Activated CD4-positive, alpha-beta T cell treated with anti-CD3 and anti-CD28 coated beads, Interleukin-2, amount 50 U/mL, for 48 hours (primary cell): ENCODE data around the gene ABCD4.
A peak's percentile ranks its signal among the peaks of the same experiment; 100 is the strongest.
"Not testable (repeated sequence)": the region's sequence is repeated elsewhere in the genome, so short reads cannot be mapped to it uniquely, and the experiment has no call there.

Source experiments
- DNase-seq, 2 experiments: peaks; one replicate each; pipeline ENCODE4 v3.0.0-alpha.2; 2020

Gene ABCD4

GRCh38 chr14:74302634-74303569 lies at the start of gene ABCD4:
Gene ABCD4 (minus strand): TSS chr14:74302934. CDS start chr14:74302912, 22 bp downstream.
- peak; percentile 89 to 93 for DNase-seq

GRCh38 chr14:74350928-74351323 lies 48.2 kb upstream of the ABCD4 start:
- no peak for DNase-seq

GRCh38 chr14:74350211-74350927 lies 47.6 kb upstream of the ABCD4 start:
- no peak for DNase-seq

- DNase-seq: no peak
These were observed 47.0 kb upstream of the ABCD4 start for GRCh38 chr14:74349757-74350156.

GRCh38 chr14:74348735-74349463 lies 46.2 kb upstream of the ABCD4 start:
- DNase-seq: no peak

GRCh38 chr14:74348241-74348734 lies 45.6 kb upstream of the ABCD4 start, which contains the start of gene VRTN:
Gene VRTN (plus strand): TSS chr14:74348471. CDS start chr14:74356784, 8,313 bp downstream.
- no peak for DNase-seq

GRCh38 chr14:74347795-74348100 lies 45.0 kb upstream of the ABCD4 start:
- DNase-seq: no peak

- DNase-seq: no peak
These were observed 44.5 kb upstream of the ABCD4 start for GRCh38 chr14:74347097-74347794.

GRCh38 chr14:74346341-74346740 lies 43.6 kb upstream of the ABCD4 start:
- DNase-seq: no peak

GRCh38 chr14:74333909-74334308 lies 31.2 kb upstream of the ABCD4 start:
- no peak for DNase-seq

- not testable (repeated sequence) for DNase-seq
These were observed 27.3 kb upstream of the ABCD4 start for GRCh38 chr14:74329950-74330552.

GRCh38 chr14:74326369-74327152 lies 23.8 kb upstream of the ABCD4 start:
- DNase-seq: no peak

- DNase-seq: no peak
These were observed 22.7 kb upstream of the ABCD4 start for GRCh38 chr14:74325446-74325845.

GRCh38 chr14:74324931-74325361 lies 22.2 kb upstream of the ABCD4 start:
- no peak for DNase-seq

- DNase-seq: no peak
These were observed 11.8 kb upstream of the ABCD4 start for GRCh38 chr14:74314576-74314975.

GRCh38 chr14:74313601-74314000 lies 10.9 kb upstream of the ABCD4 start:
- DNase-seq: no peak

- no peak for DNase-seq
These were observed 9.4 kb upstream of the ABCD4 start for GRCh38 chr14:74312161-74312560.

GRCh38 chr14:74309125-74310022 lies 6.6 kb upstream of the ABCD4 start:
- no peak for DNase-seq

- no peak for DNase-seq
These were observed 6.0 kb upstream of the ABCD4 start for GRCh38 chr14:74308695-74309094.

GRCh38 chr14:74302152-74302628 lies 544 bp downstream of the ABCD4 start:
- DNase-seq: no peak
